Heart left ventricle (tissue), 16 donors: ENCODE data around the gene CUZD1. TPM values are rescaled to one million over a fixed set of nuclear protein-coding genes. Genes with fewer than 3 reads are reported as not detected.

Source experiments
- ATAC-seq, 4 donors: fragments of 200-7000 bp; cut with Tn5 transposase; one replicate each; pipeline ENCODE4 v1.9.1; 2020 to 2022; ENCODE audit warnings: moderate library complexity in 4 of 4, mild to moderate bottlenecking in 3 of 4, moderate number of reproducible peaks in 1 of 4
- DNase-seq, 5 donors: peaks; one replicate each; pipeline ENCODE4 v3.0.0-alpha.2; 2020
- H3K27ac ChIP-seq, 12 donors: fragments of 200-600 bp; sonication (generic) in 4 of 12; one replicate each; pipeline versions ENCODE4 v1.5.0 to v1.8.0; 2016 to 2022; ENCODE audit warnings: mild to moderate bottlenecking in 2 of 12
- H3K27me3 ChIP-seq, 9 donors: fragments of 200-600 bp; sonication (generic) in 2 of 9; one replicate each; pipeline versions ENCODE4 v1.5.1 to v1.8.0; 2016 to 2022; ENCODE audit warnings: mild to moderate bottlenecking in 3 of 9
- H3K36me3 ChIP-seq, 9 donors: fragments of 200-600 bp; sonication (generic) in 2 of 9; one replicate each; pipeline versions ENCODE4 v1.5.0 to v1.8.0; 2018 to 2022; ENCODE audit warnings: mild to moderate bottlenecking in 2 of 9
- H3K4me1 ChIP-seq, 12 donors: fragments of 200-600 bp; sonication (generic) in 4 of 12; one replicate each; pipeline versions ENCODE4 v1.5.0 to v1.8.0; 2016 to 2022; ENCODE audit warnings: mild to moderate bottlenecking in 3 of 12
- H3K4me3 ChIP-seq, 12 donors: fragments of 200-600 bp; sonication (generic) in 4 of 12; one replicate each; pipeline versions ENCODE4 v1.5.0 to v1.8.0; 2017 to 2022; ENCODE audit warnings: mild to moderate bottlenecking in 9 of 12, moderate library complexity in 4 of 12
- H3K9me3 ChIP-seq, 12 donors: fragments of 200-600 bp; sonication (generic) in 4 of 12; one replicate each; pipeline versions ENCODE4 v1.5.0 to v1.8.0; 2016 to 2022; ENCODE audit warnings: mild to moderate bottlenecking in 1 of 12
- CTCF ChIP-seq, 12 donors: fragments of 200-600 bp; sonication (generic) in 4 of 12; IDR thresholded peaks; one replicate each; pipeline versions ENCODE4 v1.5.0 to v1.8.0; 2018 to 2022; ENCODE audit warnings: antibody characterized with exemption in 12 of 12, mild to moderate bottlenecking in 5 of 12
- POLR2A ChIP-seq, 2 donors: fragments of 450-650 bp; IDR thresholded peaks; one replicate each; pipeline ENCODE4 v1.6.1; 2017; ENCODE audit warnings: antibody characterized with exemption in 2 of 2, mild to moderate bottlenecking in 2 of 2, moderate library complexity in 2 of 2
- WGBS, 4 donors: extraction: QIAGEN DNeasy Blood & Tissue Kit in 2 of 4; methylation state at CpG; one replicate each; pipeline versions ENCODE4 v1.1.5 to v1.1.7; 2013 to 2018; 5-methylcytosine and 5-hydroxymethylcytosine counted together
- intact Hi-C, 10 donors: fragments of 100-400 bp; cut with DNase I; formaldehyde crosslinking; loops; one replicate each; pipeline versions ENCODE4 v1.11.1 to v1.14.2; 2022
- polyA plus RNA-seq, 2 donors: library from polyadenylated mRNA; stranded (reverse); fragments of 200-250 nt; gene quantifications; one replicate each; pipeline ENCODE4 v1.2.3, GENCODE V29; 2013
- total RNA-seq, 9 donors: library from RNA; depleted of rRNA in 2 of 9; stranded (reverse); fragments of >200 nt in 2 of 9; fragmentation: NEBNext Ultra II Directional in 3 of 9; extraction: Animal tissue kit (Norgen Biotek cat#: 25700) in 3 of 9; gene quantifications; one replicate each; pipeline versions ENCODE4 v1.1.0 to v1.2.4, GENCODE V29; 2016 to 2023
- donor health status: ischemic (EF 13 %, LVEDD 7.1; RV severe dilation, severe dysfunction).
- donor health status: healthy with polysubstance abuse.
- donor health status: DM: no; HTN: yes; CAD: no.
- donor health status: DM: no; HTN: no; CAD: no.
- donor health status: ischemic (EF 25% LVEDD 6.9; RV normal size, moderate dysfunction).
- donor health status: ischemic (EF 25% LVEDD 5.7; RV mildly dilated, moderate dysfunction).
- donor health status: healthy.
- donor health status: DM: yes; HTN: yes; CAD: no.
- donor health status: ischemic (EF 35%, LVEDD 5.7; RV mildly dilated, moderate dysfunction).
- donor health status: nonischemic (EF 11% LVEDD 7.7; RV severe dilation, severe dysfunction).
- donor health status: DM: yes; HTN: yes; CAD: no.
- donor health status: PGD.
- donor health status: ischemic (EF 29% LVEDD 5.4; RV normal size, mild dysfunction).
- donor health status: nonischemic (EF 23%, LVEDD 6.1; RV moderate dilation, normal function).

Gene CUZD1
- total and polyA plus RNA-seq, 11 donors: 0.11 to 0.84 (median 0.17) TPM; not detected in 2

GRCh38 chr10:122821808-122822207 lies 23.8 kb downstream of the CUZD1 start:
- intact Hi-C loops: no loop called here
- no peak overlapping the region for H3K4me3 ChIP-seq
- no peaks in the 10 kb centered on the region for H3K9me3 ChIP-seq
- no peaks in the 10 kb centered on the region for H3K36me3 ChIP-seq
- no peak overlapping the region for H3K27ac ChIP-seq
- peaks cover 0 to 63% (median 7%) of the 10 kb centered on the region in 9 donors for H3K27me3 ChIP-seq
- ATAC-seq (no peak), DNase-seq (no peak)
- no peaks in the 10 kb centered on the region for H3K4me1 ChIP-seq
- 58 to 68% (median 65%) methylated on average over 3 of the region's 3 CpGs for WGBS, 4 donors
- TF ChIP-seq CTCF (IDR thresholded peaks at IDR 0.05) (no peak), POLR2A (IDR thresholded peaks at IDR 0.05) (no peak)

- H3K27me3 ChIP-seq: peaks cover 0 to 36% (median 7%) of the 10 kb centered on the region in 9 donors
- WGBS, 4 donors: 54 to 76% (median 68%) methylated on average over 5 of the region's 5 CpGs
- intact Hi-C loops: no loop called here
- H3K36me3 ChIP-seq: no peaks in the 10 kb centered on the region
- H3K27ac ChIP-seq: no peak overlapping the region
- H3K4me1 ChIP-seq: no peaks in the 10 kb centered on the region
- H3K4me3 ChIP-seq: no peak overlapping the region
- TF ChIP-seq POLR2A (IDR thresholded peaks at IDR 0.05) (no peak), CTCF (IDR thresholded peaks at IDR 0.05) (no peak)
- DNase-seq (no peak), ATAC-seq (no peak)
- H3K9me3 ChIP-seq: no peaks in the 10 kb centered on the region
Observed at GRCh38 chr10:122815458-122815857, 30.2 kb downstream of the CUZD1 start.

GRCh38 chr10:122814493-122814892 lies 31.2 kb downstream of the CUZD1 start:
- intact Hi-C loops: no loop called here

GRCh38 chr10:122812751-122813150 lies 32.9 kb downstream of the CUZD1 start:
- DNase-seq: no peak
- no peak for TF ChIP-seq POLR2A (IDR thresholded peaks at IDR 0.05)
- no peak for TF ChIP-seq CTCF (IDR thresholded peaks at IDR 0.05)
- H3K36me3 ChIP-seq: no peaks in the 10 kb centered on the region
- intact Hi-C loops: no loop called here
- H3K9me3 ChIP-seq: no peaks in the 10 kb centered on the region
- H3K4me3 ChIP-seq: no peak overlapping the region
- H3K27me3 ChIP-seq: peaks cover 0 to 13% (median 0%) of the 10 kb centered on the region in 9 donors
- ATAC-seq: no peak
- H3K4me1 ChIP-seq: no peaks in the 10 kb centered on the region
- no peak overlapping the region for H3K27ac ChIP-seq
- 68 to 81% (median 78%) methylated on average over 4 of the region's 4 CpGs for WGBS, 4 donors

More at GRCh38 chr10:122814493-122814892, 31.2 kb downstream of the CUZD1 start:
- no peak overlapping the region for H3K27ac ChIP-seq
- no peaks in the 10 kb centered on the region for H3K36me3 ChIP-seq
- DNase-seq (no peak), ATAC-seq (no peak)
- no peak overlapping the region for H3K4me3 ChIP-seq
- 56 to 80% (median 69%) methylated on average over 2 of the region's 2 CpGs for WGBS, 4 donors
- no peaks in the 10 kb centered on the region for H3K4me1 ChIP-seq
- TF ChIP-seq POLR2A (IDR thresholded peaks at IDR 0.05) (no peak), CTCF (IDR thresholded peaks at IDR 0.05) (no peak)
- H3K27me3 ChIP-seq: peaks cover 0 to 26% (median 7%) of the 10 kb centered on the region in 9 donors
- no peaks in the 10 kb centered on the region for H3K9me3 ChIP-seq
